Uterus (tissue), 4 donors: Measurements from ENCODE around the gene POMT2. TPM values are rescaled to one million over a fixed set of nuclear protein-coding genes. Genes with fewer than 3 reads are reported as not detected.

Experiments used
- DNase-seq, 2 donors: peaks; one replicate each; pipeline ENCODE4 v3.0.0-alpha.2; 2019 to 2020
- H3K27ac ChIP-seq, 2 donors: fragments of 200-600 bp; sonication (generic); 1 replicate in 1 of 2; 2 replicates in 1 of 2; pipeline ENCODE4 v1.5.1; 2016 to 2018
- H3K27me3 ChIP-seq, 2 donors: fragments of 200-600 bp; sonication (generic); one replicate each; pipeline ENCODE4 v1.5.1; 2018 to 2019; ENCODE audit warnings: control low read depth in 1 of 2
- H3K36me3 ChIP-seq, 2 donors: fragments of 200-600 bp; sonication (generic); one replicate each; pipeline ENCODE4 v1.5.1; 2019; ENCODE audit warnings: control low read depth in 1 of 2
- H3K4me1 ChIP-seq, 2 donors: fragments of 200-600 bp; sonication (generic); one replicate each; pipeline ENCODE4 v1.5.1; 2018 to 2019; ENCODE audit warnings: control low read depth in 1 of 2
- H3K4me3 ChIP-seq, 2 donors: fragments of 200-600 bp; sonication (generic); 1 replicate in 1 of 2; 2 replicates in 1 of 2; pipeline ENCODE4 v1.5.1; 2018 to 2019; ENCODE audit warnings: mild to moderate bottlenecking in 1 of 2
- H3K9me3 ChIP-seq, 2 donors: fragments of 200-600 bp; sonication (generic); one replicate each; pipeline ENCODE4 v1.5.1; 2019; ENCODE audit warnings: control low read depth in 1 of 2
- CTCF ChIP-seq, 4 experiments: fragments of 200-600 bp in 2 of 4; fragments of 450-650 bp in 2 of 4; sonication (generic) in 2 of 4; IDR thresholded peaks; one replicate each; pipeline ENCODE4 v1.5.1; 2016 to 2019; ENCODE audit warnings: antibody characterized with exemption in 4 of 4, mild to moderate bottlenecking in 2 of 4, moderate library complexity in 1 of 4
- POLR2A ChIP-seq, 2 donors: fragments of 450-650 bp; IDR thresholded peaks; one replicate each; pipeline ENCODE4 v1.6.1; 2016; ENCODE audit warnings: antibody characterized with exemption in 2 of 2, mild to moderate bottlenecking in 1 of 2, moderate library complexity in 1 of 2
- intact Hi-C: fragments of 100-400 bp; cut with DNase I; formaldehyde crosslinking; loops from one replicate; pipeline ENCODE4 v1.15.1; 2023; ENCODE audit warnings: low total_unique reads
- total RNA-seq, 4 donors: library from RNA; depleted of rRNA in 3 of 4; stranded (reverse); fragments of >200 nt in 3 of 4; gene quantifications; one replicate each; pipeline versions ENCODE4 v1.1.0 to v1.2.4, GENCODE V29; 2014 to 2023
- donor health status: DM: yes; HTN: yes; CAD: no.

POMT2 gene
- total RNA-seq, 4 donors from 2014 or later: 2.1 to 72.2 (median 27.9) TPM

GRCh38 chr14:77253333-77254190, 67.1 kb downstream of the POMT2 start:
- no peaks in the 10 kb centered on the region for H3K27me3 ChIP-seq
- no peak overlapping the region for H3K4me3 ChIP-seq
- no peaks in the 10 kb centered on the region for H3K36me3 ChIP-seq
- no peak for TF ChIP-seq CTCF (IDR thresholded peaks at IDR 0.05)
- TF ChIP-seq POLR2A (IDR thresholded peaks at IDR 0.05): no peak
- DNase-seq: no peak
- H3K27ac ChIP-seq: no peak overlapping the region
- intact Hi-C loops: no loop called here
- H3K4me1 ChIP-seq: no peaks in the 10 kb centered on the region
- H3K9me3 ChIP-seq: no peaks in the 10 kb centered on the region

- Histone ChIP-seq H3K9me3 (no peaks in the 10 kb centered on the region), H3K4me3 (no peak overlapping the region), H3K27me3 (no peaks in the 10 kb centered on the region), H3K36me3 (no peaks in the 10 kb centered on the region), H3K27ac (no peak overlapping the region), H3K4me1 (no peaks in the 10 kb centered on the region)
- no peak for TF ChIP-seq CTCF (IDR thresholded peaks at IDR 0.05)
- TF ChIP-seq POLR2A (IDR thresholded peaks at IDR 0.05): no peak
- DNase-seq: no peak
- intact Hi-C loops: no loop called here
These were observed 68.8 kb downstream of the POMT2 start for GRCh38 chr14:77251870-77252269.

GRCh38 chr14:77250927-77251326, 69.8 kb downstream of the POMT2 start:
- Histone ChIP-seq H3K27ac (no peak overlapping the region), H3K4me3 (no peak overlapping the region), H3K4me1 (no peaks in the 10 kb centered on the region), H3K9me3 (no peaks in the 10 kb centered on the region), H3K27me3 (no peaks in the 10 kb centered on the region), H3K36me3 (no peaks in the 10 kb centered on the region)
- intact Hi-C loops: no loop called here
- TF ChIP-seq POLR2A (IDR thresholded peaks at IDR 0.05) (no peak), CTCF (IDR thresholded peaks at IDR 0.05) (no peak)
- DNase-seq: no peak

DNA sequence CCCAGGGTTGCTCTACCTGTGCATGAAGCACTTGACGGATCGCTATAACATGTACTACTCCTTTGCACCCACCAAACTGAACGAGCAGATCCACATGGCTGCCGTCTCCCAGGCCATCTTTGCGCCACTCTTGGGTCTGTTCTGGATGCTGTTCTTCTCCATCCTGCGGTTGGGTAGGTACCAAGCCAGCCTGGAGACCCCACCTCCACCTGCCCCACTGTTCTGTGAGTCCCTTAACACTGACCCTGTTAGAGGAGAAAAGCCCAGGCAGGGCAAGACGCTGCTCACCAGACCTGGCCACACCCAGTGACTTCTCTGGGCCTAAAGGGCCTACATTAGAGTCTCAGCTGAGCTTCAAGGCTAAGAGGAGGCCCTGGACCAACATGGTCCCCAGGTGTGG, 71.4 kb downstream of the POMT2 start:
- H3K27me3 ChIP-seq: no peaks in the 10 kb centered on the region
- H3K36me3 ChIP-seq: no peaks in the 10 kb centered on the region
- intact Hi-C loops: no loop called here
- H3K27ac ChIP-seq: no peak overlapping the region
- no peaks in the 10 kb centered on the region for H3K4me1 ChIP-seq
- no peak for DNase-seq
- H3K9me3 ChIP-seq: no peaks in the 10 kb centered on the region
- TF ChIP-seq POLR2A (IDR thresholded peaks at IDR 0.05): no peak
- TF ChIP-seq CTCF (IDR thresholded peaks at IDR 0.05): no peak
- no peak overlapping the region for H3K4me3 ChIP-seq

DNA sequence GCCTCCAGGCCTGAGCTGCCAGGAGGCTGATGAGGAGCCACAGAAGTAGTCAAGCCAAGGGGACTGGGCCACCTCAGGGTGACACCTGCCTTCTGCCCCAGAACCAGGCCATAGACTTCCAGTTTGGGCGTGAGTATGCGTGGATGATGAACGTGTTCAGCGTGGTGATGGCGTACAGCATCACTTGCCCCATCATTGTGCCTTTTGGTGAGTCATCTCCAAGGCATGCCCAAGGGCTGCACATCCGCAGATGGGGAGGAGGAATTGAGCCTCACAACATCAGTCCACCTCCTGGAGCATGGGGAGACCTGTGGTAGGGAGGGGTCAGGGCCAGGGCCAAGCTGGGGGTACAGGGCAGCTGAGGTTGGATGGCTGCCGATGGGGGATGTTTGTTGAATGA, 72.0 kb downstream of the POMT2 start:
- Histone ChIP-seq H3K4me3 (no peak overlapping the region), H3K36me3 (no peaks in the 10 kb centered on the region), H3K4me1 (no peaks in the 10 kb centered on the region), H3K27ac (no peak overlapping the region), H3K9me3 (no peaks in the 10 kb centered on the region), H3K27me3 (no peaks in the 10 kb centered on the region)
- intact Hi-C loops: no loop called here
- no peak for DNase-seq
- TF ChIP-seq CTCF (IDR thresholded peaks at IDR 0.05): no peak
- TF ChIP-seq POLR2A (IDR thresholded peaks at IDR 0.05): no peak
